NCI-H2107 treated with DMSO at 0.1 percent for 48 hours (cell line): Measurements from ENCODE around the gene GNG7.
A peak's percentile ranks its signal among the peaks of the same experiment; 100 is the strongest.
"Not testable (repeated sequence)": the region's sequence is repeated elsewhere in the genome, so short reads cannot be mapped to it uniquely, and the experiment has no call there.

Experiments used
- DNase-seq: peaks from one replicate; lab custom pipeline; 2025; ENCODE audit not compliant: unreplicated experiment; lab: John Stamatoyannopoulos, UW

GNG7 gene

GRCh38 chr19:2579678-2580280, 122.7 kb downstream of the GNG7 start:
- DNase-seq, result no peak

GRCh38 chr19:2578901-2579677, 123.4 kb downstream of the GNG7 start:
- DNase-seq, result no peak

- DNase-seq, result no peak
These were observed 124.1 kb downstream of the GNG7 start for GRCh38 chr19:2578391-2578890.

- no peak for DNase-seq
These were observed 124.7 kb downstream of the GNG7 start for GRCh38 chr19:2577722-2578335.

GRCh38 chr19:2575734-2576481, 126.6 kb downstream of the GNG7 start:
- DNase-seq, result peak; percentile 10

GRCh38 chr19:2574971-2575630, 127.4 kb downstream of the GNG7 start:
- no peak for DNase-seq

- no peak for DNase-seq
These were observed 128.0 kb downstream of the GNG7 start for GRCh38 chr19:2574478-2574931.

GRCh38 chr19:2573916-2574315, 128.6 kb downstream of the GNG7 start:
- DNase-seq, result no peak

- DNase-seq, result not testable (repeated sequence)
These were observed 130.3 kb downstream of the GNG7 start for GRCh38 chr19:2572152-2572551.

- DNase-seq, result no peak
These were observed 132.7 kb downstream of the GNG7 start for GRCh38 chr19:2569596-2570465.

- DNase-seq, result no peak
These were observed 134.5 kb downstream of the GNG7 start for GRCh38 chr19:2567996-2568395.

GRCh38 chr19:2567580-2567979, 134.9 kb downstream of the GNG7 start:
- no peak for DNase-seq

GRCh38 chr19:2563546-2563945, 138.9 kb downstream of the GNG7 start:
- not testable (repeated sequence) for DNase-seq

GRCh38 chr19:2561895-2562294, 140.6 kb downstream of the GNG7 start:
- no peak for DNase-seq

- DNase-seq, result no peak
These were observed 141.3 kb downstream of the GNG7 start for GRCh38 chr19:2561221-2561620.

- no peak for DNase-seq
These were observed 142.1 kb downstream of the GNG7 start for GRCh38 chr19:2560369-2560768.

GRCh38 chr19:2558543-2558942, 144.0 kb downstream of the GNG7 start:
- DNase-seq, result no peak

- not testable (repeated sequence) for DNase-seq
These were observed 144.4 kb downstream of the GNG7 start for GRCh38 chr19:2558131-2558530.

GRCh38 chr19:2557093-2557440, 145.4 kb downstream of the GNG7 start:
- no peak for DNase-seq
